Lower lobe of right lung (tissue), 2 donors: ENCODE data around the gene CCT4. TPM values are rescaled to one million over a fixed set of nuclear protein-coding genes. Genes with fewer than 3 reads are reported as not detected.
"Not testable (repeated sequence)": the region's sequence is repeated elsewhere in the genome, so short reads cannot be mapped to it uniquely, and the experiment has no call there.

Experiments
- ATAC-seq, 2 donors: fragments of 200-7000 bp; cut with Tn5 transposase; one replicate each; pipeline ENCODE4 v1.9.1; 2020 to 2022; ENCODE audit warnings: mild to moderate bottlenecking in 2 of 2, moderate library complexity in 2 of 2
- DNase-seq: peaks from one replicate; pipeline ENCODE4 v3.0.0-alpha.2; 2020
- H3K27ac ChIP-seq: fragments of 200-600 bp; one replicate; pipeline ENCODE4 v1.8.0; 2022
- H3K27me3 ChIP-seq: fragments of 200-600 bp; one replicate; pipeline ENCODE4 v1.8.0; 2022; ENCODE audit warnings: low read depth
- H3K36me3 ChIP-seq: fragments of 200-600 bp; one replicate; pipeline ENCODE4 v1.8.0; 2022; ENCODE audit warnings: mild to moderate bottlenecking
- H3K4me1 ChIP-seq: fragments of 200-600 bp; one replicate; pipeline ENCODE4 v1.8.0; 2022
- H3K4me3 ChIP-seq: fragments of 200-600 bp; one replicate; pipeline ENCODE4 v1.8.0; 2022; ENCODE audit warnings: mild to moderate bottlenecking
- H3K9me3 ChIP-seq: fragments of 200-600 bp; one replicate; pipeline ENCODE4 v1.8.0; 2022
- CTCF ChIP-seq: fragments of 200-600 bp; IDR thresholded peaks from one replicate; pipeline ENCODE4 v1.8.0; 2022; ENCODE audit warnings: antibody characterized with exemption, mild to moderate bottlenecking
- intact Hi-C: fragments of 100-400 bp; cut with DNase I; formaldehyde crosslinking; loops from one replicate; pipeline ENCODE4 v1.11.0; 2022
- total RNA-seq: library from RNA; stranded (reverse); fragmentation: NEBNext Ultra II Directional; extraction: Animal tissue kit (Norgen Biotek cat#: 25700); gene quantifications from one replicate; pipeline ENCODE4 v1.2.1, GENCODE V29; 2021
- donor health status: DM: no; HTN: yes; CAD: no; lungs with severe emphysema.

CCT4 gene
- total RNA-seq, 1 donor from 2014 or later: 95.7 TPM

GRCh38 chr2:61876400-61876799 is 12.1 kb downstream of the CCT4 start:
- no peaks in the 10 kb centered on the region for H3K4me1 ChIP-seq
- no peak overlapping the region for H3K4me3 ChIP-seq
- intact Hi-C loops: no loop called here
- H3K36me3 ChIP-seq: peaks cover 100% of the 10 kb centered on the region
- DNase-seq (no peak), ATAC-seq (no peak)
- no peak for TF ChIP-seq CTCF
- no peaks in the 10 kb centered on the region for H3K27me3 ChIP-seq
- H3K9me3 ChIP-seq: no peaks in the 10 kb centered on the region
- H3K27ac ChIP-seq: no peak overlapping the region

DNA sequence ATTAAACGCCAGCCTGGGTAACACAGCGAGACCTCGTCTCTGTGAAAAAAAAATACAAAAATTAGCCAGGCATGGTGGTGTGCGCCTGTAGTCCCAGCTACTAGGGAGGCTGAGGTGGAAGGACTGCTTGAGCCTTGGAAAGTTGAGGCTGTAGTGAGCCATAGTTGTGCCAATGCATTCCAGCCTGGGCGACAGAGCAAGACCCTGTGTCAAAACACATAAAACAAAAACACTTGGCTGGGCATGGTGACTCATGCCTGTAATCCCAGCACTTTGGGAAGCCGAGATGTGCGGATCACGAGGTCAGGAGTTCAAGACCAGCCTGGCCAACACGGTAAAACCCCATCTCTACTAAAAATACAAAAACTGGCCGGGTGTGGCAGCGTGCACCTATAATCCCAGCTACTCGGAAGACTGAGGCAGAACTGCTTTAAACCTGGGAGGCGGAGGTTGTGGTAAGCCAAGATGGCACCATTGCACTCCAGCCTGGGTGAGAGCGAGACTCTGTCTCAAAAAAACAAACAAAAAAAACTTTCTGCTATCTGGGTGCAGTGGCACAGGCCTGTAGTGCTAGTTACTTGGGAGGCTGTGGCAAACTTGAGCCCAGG is 21.9 kb downstream of the CCT4 start:
- H3K9me3 ChIP-seq, ATAC-seq, H3K27me3 ChIP-seq, H3K4me3 ChIP-seq, DNase-seq, intact Hi-C loops, H3K4me1 ChIP-seq, H3K27ac ChIP-seq: not testable (repeated sequence)
- peaks cover 71% of the 10 kb centered on the region for H3K36me3 ChIP-seq

GRCh38 chr2:61862085-61862484 is 26.4 kb downstream of the CCT4 start:
- ATAC-seq: no peak
- TF ChIP-seq CTCF: no peak
- peaks cover 4% of the 10 kb centered on the region for H3K9me3 ChIP-seq
- H3K27ac ChIP-seq: no peak overlapping the region
- no peak overlapping the region for H3K4me3 ChIP-seq
- intact Hi-C loops: no loop called here
- peaks cover 28% of the 10 kb centered on the region for H3K36me3 ChIP-seq
- H3K27me3 ChIP-seq: no peaks in the 10 kb centered on the region
- no peaks in the 10 kb centered on the region for H3K4me1 ChIP-seq
- no peak for DNase-seq

DNA sequence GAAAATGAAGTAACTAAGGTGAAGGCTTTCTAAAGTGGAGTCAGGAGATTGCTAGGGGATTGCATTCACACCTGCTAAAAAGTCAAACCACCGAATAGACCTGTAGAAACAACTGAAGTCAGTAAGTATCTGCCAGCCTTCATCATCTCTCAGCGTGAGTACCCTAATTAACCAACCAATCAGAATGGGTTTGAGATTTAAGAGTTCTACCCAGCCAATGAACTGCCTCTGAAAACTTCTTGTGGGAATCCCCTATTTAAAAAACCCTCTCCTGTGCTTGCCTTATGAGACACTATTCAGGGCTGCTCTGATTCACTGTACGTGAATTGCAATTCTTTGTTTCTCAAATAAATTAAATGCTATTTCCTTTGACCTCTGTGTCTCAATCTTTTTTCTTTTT is 31.2 kb downstream of the CCT4 start:
- H3K4me3 ChIP-seq: no peak overlapping the region
- H3K4me1 ChIP-seq: peaks cover 15% of the 10 kb centered on the region
- no peaks in the 10 kb centered on the region for H3K27me3 ChIP-seq
- no peaks in the 10 kb centered on the region for H3K36me3 ChIP-seq
- H3K9me3 ChIP-seq: peaks cover 3% of the 10 kb centered on the region
- TF ChIP-seq CTCF: no peak
- no peak overlapping the region for H3K27ac ChIP-seq
- ATAC-seq (no peak), DNase-seq (no peak)
- intact Hi-C loops: no loop called here

DNA sequence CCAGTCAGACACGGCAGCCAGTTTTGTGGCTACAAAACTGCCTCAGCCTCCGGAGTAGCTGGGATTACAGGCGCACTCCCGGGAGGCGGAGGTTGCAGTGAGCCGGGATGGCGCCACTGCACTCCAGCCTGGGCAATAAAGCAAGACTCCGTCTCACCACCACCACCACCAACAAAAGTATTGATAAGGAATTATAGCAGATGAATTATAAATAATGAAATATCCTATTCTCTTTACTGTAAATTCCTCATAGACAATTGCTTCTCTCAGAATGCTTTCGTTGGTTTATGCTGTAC is 33.2 kb downstream of the CCT4 start:
- intact Hi-C loops: no loop called here
- DNase-seq: no peak
- no peaks in the 10 kb centered on the region for H3K27me3 ChIP-seq
- H3K9me3 ChIP-seq: no peaks in the 10 kb centered on the region
- H3K36me3 ChIP-seq: no peaks in the 10 kb centered on the region
- no peak for ATAC-seq
- peaks cover 15% of the 10 kb centered on the region for H3K4me1 ChIP-seq
- H3K27ac ChIP-seq: no peak overlapping the region
- H3K4me3 ChIP-seq: peak overlapping the region; percentile 92
- no peak for TF ChIP-seq CTCF

DNA sequence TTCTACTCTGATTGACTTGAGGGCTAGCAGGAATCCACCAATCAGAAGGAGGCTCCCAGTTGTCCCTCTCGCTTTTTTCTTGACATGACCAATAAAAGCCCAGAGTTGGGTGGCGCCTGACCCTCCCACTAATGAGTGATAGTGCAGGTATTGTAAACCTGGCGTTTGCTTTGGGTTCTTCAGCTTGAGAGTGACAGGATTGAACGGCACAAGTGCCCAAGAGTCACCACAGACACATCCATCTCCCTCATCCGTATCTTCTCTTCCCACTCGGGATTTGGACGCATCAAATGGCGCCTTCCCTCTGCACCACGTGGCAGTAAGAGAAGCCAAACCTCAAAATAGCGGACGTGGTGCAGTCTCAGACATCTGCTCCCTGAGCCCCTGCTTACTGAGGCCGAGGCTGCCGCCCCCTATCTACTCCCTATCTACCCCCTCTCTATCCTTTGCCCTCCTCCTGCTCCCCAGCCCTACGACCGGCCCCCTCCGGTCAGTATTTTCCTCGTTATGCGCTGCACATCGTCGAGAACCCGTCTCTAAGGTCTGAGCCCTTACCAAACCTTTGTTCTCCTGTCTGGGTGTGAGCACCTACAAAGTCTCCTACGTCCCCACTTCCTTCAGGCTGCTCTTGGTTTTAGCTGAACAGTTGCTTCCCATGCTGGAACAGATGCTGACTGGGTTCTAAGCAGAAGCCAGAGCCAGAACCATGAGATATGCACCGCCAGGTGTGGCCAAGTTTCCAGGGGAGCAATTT is 33.7 kb downstream of the CCT4 start:
- no peaks in the 10 kb centered on the region for H3K9me3 ChIP-seq
- H3K27me3 ChIP-seq: no peaks in the 10 kb centered on the region
- ATAC-seq (peak; percentile 97 to 98), DNase-seq (peak; percentile 88)
- H3K4me3 ChIP-seq: peak overlapping the region; percentile 92
- H3K36me3 ChIP-seq: no peaks in the 10 kb centered on the region
- TF ChIP-seq CTCF: no peak
- H3K4me1 ChIP-seq: peaks cover 15% of the 10 kb centered on the region
- intact Hi-C loops: no loop called here
- H3K27ac ChIP-seq: peak overlapping the region; percentile 46
